NCI-H146 (cell line): ENCODE measurements around the gene ERMP1.
"Not testable (repeated sequence)": the region's sequence is repeated elsewhere in the genome, so short reads cannot be mapped to it uniquely, and the experiment has no call there.

ENCODE experiments used
- DNase-seq: peaks from one replicate; lab custom pipeline; 2025; lab: John Stamatoyannopoulos, UW

ERMP1 gene

GRCh38 chr9:5832538-5833529 lies at the start of gene ERMP1:
Gene ERMP1 (minus strand): TSS chr9:5833117. CDS start chr9:5833027, 90 bp downstream.
- DNase-seq: peak; percentile 92

DNA sequence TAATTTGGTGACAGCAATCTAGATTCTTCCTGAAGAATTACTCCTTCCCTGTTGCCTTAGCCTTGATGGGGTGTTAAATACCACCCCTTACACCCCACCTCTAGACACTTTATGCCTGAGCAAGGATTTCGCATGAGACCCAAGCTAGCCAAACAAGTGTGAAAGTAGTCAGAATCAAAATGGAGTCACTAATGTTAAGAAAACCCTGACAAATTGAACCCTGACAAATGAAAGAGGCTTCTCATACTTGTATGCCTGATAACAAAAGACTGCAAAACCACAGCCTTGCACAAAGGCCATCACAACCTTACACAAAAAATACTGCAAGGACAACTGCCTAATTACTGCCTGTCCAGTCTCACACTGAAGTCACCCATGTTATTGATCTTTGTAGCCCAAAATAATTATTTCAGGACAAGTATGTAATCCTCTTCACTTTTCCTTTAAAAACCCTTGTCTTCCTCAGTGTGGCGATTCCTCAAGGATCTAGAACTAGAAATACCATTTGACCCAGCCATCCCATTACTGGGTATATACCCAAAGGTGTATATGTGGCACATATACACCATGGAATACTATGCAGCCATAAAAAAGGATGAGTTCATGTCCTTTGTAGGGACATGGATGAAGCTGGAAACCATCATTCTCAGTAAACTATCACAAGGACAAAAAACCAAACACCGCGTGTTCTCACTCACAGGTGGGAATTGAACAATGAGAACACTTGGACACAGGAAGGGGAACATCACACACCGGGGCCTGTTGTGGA lies 49.5 kb upstream of the ERMP1 start:
- DNase-seq: not testable (repeated sequence)

GRCh38 chr9:5879419-5880181 lies 46.7 kb upstream of the ERMP1 start:
- no peak for DNase-seq

DNA sequence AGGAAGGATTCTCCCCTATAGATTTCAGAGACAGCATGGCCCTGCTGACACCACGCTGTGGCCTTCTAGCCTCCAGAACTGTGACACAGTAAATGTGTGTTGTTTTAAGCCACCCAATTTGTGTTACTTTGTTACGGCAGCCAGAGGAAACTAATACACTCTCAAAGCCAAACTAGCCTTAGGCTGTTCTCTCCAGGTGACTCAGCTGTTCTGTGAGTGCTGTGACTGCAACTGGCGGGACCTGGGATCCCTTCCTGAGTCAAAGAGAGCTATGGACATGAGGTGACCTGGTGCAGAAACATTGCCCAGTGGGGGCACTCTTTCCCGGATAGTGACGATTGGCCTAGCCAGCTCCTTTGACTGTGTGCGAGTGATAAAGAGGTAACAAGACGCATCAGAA lies 43.8 kb upstream of the ERMP1 start:
- DNase-seq: no peak

DNA sequence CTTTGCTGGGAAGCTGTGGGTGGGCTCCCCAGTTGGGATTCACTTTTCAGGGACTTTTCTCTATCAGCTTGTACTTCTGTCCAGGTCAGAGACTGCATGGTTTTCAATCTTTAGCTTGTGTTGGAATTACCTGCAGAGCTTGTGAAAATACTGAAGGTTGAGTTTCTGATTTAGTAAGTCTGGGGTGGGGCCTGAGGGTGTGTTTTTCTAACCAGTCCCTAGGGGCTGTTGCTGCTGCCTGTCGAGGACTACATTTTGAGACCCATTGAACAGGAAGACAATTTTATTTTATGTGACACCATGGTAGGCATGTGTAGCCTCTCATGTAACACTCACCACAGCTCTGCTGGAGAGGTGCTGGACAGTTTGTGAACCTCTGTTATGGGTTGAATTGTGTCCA lies 43.1 kb upstream of the ERMP1 start:
- no peak for DNase-seq

DNA sequence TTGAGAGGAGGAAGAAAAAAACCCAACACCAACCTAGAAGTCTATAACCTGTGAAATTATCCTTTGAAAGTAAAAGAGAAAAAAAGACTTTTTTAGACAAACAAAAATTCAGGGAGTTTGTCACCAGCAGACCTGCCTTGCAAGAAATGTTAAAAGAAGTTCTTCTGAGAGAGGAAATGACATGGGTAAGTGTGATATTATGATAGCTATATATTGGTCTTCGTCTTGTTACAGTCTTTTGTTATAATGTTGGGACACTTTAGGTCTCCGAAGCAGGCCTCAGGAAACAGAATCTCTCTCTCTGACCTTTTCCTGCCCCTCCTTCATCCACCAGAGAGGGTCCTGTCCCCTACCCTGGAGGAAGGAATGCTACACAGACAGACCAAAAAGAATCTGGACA lies 41.1 kb upstream of the ERMP1 start:
- DNase-seq: no peak

DNA sequence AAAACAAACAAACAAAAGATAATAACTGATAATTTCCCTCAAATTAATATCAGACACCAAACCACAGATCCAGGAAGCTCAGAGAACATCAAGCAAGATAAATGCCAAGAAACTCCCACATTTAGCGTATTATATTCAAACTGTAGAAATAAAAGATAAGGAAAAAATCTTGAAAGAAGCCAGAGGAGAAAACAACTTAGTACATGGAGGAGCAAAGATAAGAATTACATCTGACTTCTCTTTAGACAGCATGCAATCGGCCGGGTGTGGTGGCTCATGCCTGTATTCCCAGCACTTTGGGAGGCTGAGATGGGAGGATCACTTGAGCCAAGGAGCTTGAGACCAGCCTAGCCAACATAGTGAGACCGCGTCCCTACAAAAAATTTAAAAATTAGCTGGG lies 40.5 kb upstream of the ERMP1 start:
- DNase-seq: no peak

GRCh38 chr9:5872511-5872910 lies 39.6 kb upstream of the ERMP1 start:
- DNase-seq: no peak

- DNase-seq: no peak
Measured at GRCh38 chr9:5871785-5872184, 38.9 kb upstream of the ERMP1 start.

DNA sequence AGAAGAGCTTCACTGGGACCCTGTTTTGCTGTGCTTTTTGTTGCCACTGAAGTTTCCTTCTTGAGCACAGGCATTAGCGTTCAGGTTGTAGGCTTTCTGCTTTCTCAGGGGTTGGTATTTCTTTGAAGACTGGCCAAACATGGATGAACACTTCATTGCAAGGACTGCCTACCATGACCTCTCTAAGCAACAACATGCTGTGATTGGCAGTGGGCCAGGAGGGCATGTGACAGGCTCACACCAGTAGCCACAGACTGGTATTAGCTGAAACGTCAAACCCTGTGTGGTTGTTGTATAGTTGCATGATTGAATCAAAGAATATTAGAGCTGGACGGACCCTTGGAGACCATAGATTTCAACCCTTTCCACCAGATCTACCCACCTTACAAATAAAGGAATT lies 37.8 kb upstream of the ERMP1 start:
- DNase-seq: peak; percentile 49

GRCh38 chr9:5870020-5870339 lies 37.1 kb upstream of the ERMP1 start:
- no peak for DNase-seq

DNA sequence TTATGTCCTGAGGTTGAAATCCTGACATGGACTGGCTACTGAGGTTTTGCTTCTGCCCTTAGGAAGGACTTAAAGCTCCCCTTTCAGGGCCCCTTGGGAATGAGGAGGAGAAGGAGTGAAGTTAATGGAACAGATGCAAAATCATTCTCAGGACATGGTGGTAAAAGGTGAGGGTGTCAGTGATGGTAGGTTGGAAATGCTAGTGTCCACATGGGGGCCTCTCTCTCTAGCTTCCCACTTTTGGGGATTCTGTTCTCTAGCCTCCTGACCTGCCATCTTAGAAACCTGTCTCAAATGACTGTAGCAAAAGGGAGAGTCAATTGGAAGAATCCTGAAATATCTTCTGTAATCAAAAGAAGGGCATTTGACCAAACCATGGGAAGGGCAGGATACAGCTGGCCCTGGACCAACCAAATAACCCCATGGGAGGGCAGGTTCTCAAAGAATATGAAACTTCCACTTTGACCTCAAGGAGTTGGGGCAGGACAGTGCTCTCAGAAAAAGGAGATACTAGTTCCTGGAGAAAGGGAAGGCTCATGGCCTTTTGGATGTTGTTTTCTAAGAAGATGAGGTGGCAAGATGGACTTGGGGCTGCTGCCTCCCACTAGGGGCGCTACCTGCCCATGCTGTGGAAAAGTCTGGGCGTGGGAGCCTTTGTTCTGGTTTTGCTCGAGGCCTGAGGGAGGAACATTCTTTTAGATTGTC lies 36.5 kb upstream of the ERMP1 start:
- no peak for DNase-seq

DNA sequence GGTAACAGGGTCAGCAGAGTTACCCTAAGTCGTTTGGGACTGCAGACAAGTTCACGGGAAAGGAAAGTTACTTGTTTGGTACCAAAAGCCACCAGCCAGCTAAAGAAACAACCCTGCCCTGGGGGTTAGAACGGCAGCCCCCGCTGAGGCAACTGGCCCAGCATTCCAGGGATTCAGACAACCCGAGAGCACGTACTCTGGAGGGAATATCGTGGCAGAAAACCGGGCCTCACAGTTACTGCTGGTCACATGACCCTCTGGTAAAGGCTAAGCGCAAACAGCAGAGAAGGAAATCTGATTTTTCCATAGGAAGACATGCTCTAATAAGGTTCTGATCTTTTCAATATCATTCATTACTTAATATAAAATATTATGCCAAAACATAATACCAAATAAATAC lies 35.3 kb upstream of the ERMP1 start:
- no peak for DNase-seq

- DNase-seq: no peak
Measured at GRCh38 chr9:5866685-5867084, 33.8 kb upstream of the ERMP1 start.

- no peak for DNase-seq
Measured at GRCh38 chr9:5866272-5866671, 33.4 kb upstream of the ERMP1 start.

DNA sequence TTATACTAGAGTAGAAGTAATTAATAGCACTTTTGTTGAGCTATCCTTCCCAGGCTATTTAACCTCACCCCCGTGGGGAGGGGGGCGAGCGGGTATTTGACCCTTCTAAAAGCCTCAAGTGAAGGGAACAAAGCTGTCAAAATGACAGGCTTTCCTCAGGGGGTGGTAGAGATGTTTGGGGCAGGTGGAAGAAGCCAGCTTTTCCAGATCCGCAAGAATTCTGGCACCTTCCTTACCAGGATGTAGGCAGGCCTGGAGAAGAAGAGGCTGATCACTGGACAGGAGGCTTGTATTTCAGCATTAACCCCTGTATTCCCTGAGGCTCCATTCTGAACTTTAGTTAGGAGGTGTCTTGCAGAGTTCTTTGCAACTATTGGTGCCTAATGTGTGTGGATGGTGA lies 31.5 kb upstream of the ERMP1 start:
- no peak for DNase-seq

GRCh38 chr9:5863092-5863746 lies 30.3 kb upstream of the ERMP1 start:
- no peak for DNase-seq

DNA sequence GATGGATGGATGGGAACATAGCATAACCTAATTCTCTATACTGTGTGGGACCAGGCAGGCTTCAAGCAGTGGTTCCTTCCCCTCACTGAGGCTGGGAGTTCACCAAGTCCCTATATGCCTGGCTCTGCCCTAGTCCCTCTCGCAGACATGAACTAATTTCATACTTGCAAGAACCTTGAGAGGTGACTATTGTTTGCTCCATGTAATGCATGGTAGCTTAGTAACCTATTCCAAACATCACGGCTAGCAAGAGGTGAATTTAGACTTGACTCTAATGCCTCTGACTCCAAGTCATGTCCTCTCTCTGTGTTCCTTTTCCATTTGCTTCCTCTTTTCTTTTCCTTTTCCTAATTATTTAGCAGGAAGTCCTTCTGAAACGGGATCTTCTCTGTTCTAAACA lies 25.9 kb upstream of the ERMP1 start:
- no peak for DNase-seq

- DNase-seq: no peak
Measured at GRCh38 chr9:5857928-5858327, 25.0 kb upstream of the ERMP1 start.

DNA sequence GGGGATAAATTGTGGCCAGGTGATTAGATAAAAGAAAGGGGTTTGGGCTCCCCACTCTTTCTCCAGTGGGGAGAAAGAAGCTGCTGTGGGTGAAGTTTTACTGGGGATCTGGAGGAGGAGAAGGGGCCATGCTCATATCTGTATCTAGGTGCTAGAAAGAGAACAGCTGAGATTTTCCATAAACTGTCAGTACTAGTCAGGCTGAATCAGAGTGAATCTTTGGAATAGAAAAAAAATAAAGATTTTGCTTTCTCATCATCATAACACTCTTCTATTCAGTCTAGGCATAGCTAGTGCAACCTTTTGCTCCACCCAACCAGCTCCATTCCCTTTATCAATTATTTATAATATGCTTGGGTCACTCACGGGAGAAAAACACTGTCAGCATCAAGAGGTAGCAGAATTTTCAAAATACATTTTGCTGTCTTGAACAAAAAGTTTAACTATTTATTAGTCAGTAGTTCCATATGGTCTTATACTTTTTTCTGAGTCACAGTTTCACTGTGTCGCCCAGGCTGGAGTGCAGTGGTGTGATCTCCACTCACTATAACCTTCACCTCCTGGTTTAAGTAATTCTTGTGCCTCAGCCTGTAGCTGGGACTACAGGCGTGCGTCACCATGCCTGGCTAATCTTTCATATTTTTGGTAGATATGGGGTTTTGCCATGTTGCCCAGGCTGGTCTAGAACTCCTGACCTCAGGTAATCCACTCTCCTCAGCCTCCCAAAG lies 21.3 kb upstream of the ERMP1 start:
- no peak for DNase-seq

GRCh38 chr9:5853617-5854016 lies 20.7 kb upstream of the ERMP1 start:
- DNase-seq: no peak
